ENCODE data around the gene FREM2.

DNA sequence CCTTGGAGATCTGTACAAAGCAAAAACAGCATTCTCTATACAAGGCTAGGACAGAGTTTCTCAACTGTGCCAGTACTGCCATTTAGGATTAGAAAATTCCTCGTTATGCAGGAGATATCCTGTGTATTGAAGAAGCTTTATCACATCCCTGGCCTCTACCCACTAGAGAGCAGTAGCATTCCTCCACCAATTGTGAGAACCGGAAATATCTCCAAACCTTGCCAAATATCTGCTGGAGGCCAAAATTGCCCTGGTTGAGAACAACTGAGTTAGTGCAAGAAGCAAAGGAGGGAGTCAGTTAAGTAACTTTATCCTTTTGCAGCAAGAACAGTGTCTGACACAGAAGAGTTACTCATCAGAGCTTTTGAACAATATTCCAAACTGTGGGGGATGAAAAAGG is 16.2 kb upstream of the FREM2 start:
- TF ChIP-seq, protein P1, sequence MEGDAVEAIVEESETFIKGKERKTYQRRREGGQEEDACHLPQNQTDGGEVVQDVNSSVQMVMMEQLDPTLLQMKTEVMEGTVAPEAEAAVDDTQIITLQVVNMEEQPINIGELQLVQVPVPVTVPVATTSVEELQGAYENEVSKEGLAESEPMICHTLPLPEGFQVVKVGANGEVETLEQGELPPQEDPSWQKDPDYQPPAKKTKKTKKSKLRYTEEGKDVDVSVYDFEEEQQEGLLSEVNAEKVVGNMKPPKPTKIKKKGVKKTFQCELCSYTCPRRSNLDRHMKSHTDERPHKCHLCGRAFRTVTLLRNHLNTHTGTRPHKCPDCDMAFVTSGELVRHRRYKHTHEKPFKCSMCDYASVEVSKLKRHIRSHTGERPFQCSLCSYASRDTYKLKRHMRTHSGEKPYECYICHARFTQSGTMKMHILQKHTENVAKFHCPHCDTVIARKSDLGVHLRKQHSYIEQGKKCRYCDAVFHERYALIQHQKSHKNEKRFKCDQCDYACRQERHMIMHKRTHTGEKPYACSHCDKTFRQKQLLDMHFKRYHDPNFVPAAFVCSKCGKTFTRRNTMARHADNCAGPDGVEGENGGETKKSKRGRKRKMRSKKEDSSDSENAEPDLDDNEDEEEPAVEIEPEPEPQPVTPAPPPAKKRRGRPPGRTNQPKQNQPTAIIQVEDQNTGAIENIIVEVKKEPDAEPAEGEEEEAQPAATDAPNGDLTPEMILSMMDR (IDR thresholded peaks at IDR 0.05) = no peak
- no peak for TF ChIP-seq POLR2A (IDR thresholded peaks at IDR 0.05)
- no peak for TF ChIP-seq POLR2AphosphoS5 (IDR thresholded peaks at IDR 0.05)

Data from breast epithelium (tissue), 3 donors.